ENCODE results near the gene SLC22A12. TPM values are rescaled to one million over a fixed set of nuclear protein-coding genes. Genes with fewer than 3 reads are reported as not detected.

Gene SLC22A12
- total and polyA plus RNA-seq, 2 donors (not counting 3 experiments of a cell fraction or from before 2014, with no cell fraction given): not detected

DNA sequence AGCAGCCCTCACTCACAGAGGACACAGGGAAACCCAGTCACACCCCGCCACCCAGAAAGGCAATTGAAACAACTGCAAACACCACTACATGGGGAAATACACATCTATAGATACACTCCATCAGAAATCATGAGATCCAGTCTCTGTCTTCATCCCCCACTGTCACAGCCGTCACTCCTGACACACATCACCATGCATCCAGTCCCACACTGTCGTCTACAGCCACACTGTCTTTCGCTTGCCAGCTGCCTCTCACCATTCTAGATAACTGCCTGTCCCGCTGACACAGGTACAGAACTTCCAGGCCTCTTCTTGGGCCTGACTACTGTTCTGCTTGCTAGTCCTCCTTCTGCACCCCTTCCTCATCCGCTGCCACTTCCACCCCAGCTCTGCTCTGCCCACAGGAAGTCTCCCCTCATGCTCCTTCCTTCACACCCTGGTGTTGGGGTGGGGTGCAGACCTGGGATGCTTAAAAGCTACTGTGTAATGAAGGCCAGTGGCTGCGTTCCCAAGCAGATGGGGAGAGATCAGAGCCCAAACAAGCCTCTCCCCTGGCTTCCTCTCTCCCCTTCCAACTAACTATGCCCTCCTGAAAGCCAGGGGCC, 42.6 kb downstream of the SLC22A12 start:
- TF ChIP-seq POLR2AphosphoS5 (IDR thresholded peaks at IDR 0.05; ENCODE audit: insufficient read depth, low read depth, low read length) (no peak), MYC (IDR thresholded peaks at IDR 0.05; ENCODE audit: low read depth, low read length) (no peak), POLR2A (IDR thresholded peaks at IDR 0.05; ENCODE audit: low read depth, low read length) (no peak), FOS (IDR thresholded peaks at IDR 0.05; ENCODE audit: borderline replicate concordance, insufficient read depth, low read length) (no peak), JUN (IDR thresholded peaks at IDR 0.05; ENCODE audit: borderline replicate concordance, insufficient read depth, insufficient read length, low read depth) (no peak), GATA2 (IDR thresholded peaks at IDR 0.05; ENCODE audit: insufficient read depth, insufficient read length, low read depth, low read length) (no peak), EZH2 (IDR thresholded peaks at IDR 0.05; ENCODE audit: borderline replicate concordance, low read depth, low read length, severe bottlenecking) (no peak)
- TF ChIP-seq, protein P1, sequence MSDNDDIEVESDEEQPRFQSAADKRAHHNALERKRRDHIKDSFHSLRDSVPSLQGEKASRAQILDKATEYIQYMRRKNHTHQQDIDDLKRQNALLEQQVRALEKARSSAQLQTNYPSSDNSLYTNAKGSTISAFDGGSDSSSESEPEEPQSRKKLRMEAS (IDR thresholded peaks at IDR 0.05; ENCODE audit: insufficient read depth, insufficient read length): no peak
- TF ChIP-seq, protein P2, sequence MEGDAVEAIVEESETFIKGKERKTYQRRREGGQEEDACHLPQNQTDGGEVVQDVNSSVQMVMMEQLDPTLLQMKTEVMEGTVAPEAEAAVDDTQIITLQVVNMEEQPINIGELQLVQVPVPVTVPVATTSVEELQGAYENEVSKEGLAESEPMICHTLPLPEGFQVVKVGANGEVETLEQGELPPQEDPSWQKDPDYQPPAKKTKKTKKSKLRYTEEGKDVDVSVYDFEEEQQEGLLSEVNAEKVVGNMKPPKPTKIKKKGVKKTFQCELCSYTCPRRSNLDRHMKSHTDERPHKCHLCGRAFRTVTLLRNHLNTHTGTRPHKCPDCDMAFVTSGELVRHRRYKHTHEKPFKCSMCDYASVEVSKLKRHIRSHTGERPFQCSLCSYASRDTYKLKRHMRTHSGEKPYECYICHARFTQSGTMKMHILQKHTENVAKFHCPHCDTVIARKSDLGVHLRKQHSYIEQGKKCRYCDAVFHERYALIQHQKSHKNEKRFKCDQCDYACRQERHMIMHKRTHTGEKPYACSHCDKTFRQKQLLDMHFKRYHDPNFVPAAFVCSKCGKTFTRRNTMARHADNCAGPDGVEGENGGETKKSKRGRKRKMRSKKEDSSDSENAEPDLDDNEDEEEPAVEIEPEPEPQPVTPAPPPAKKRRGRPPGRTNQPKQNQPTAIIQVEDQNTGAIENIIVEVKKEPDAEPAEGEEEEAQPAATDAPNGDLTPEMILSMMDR (IDR thresholded peaks at IDR 0.05; ENCODE audit: extremely low read depth in 1 of 2, insufficient read depth in 1 of 2, low read depth in 1 of 2, low read length in 2 of 2): no peak
- no TSS peak for BruUV-seq (replicated peaks)
- Histone ChIP-seq H3K27ac (ENCODE audit: insufficient read depth, low read depth, low read length) (no peak overlapping the region), H3K9me3 (replicated peaks; ENCODE audit: control insufficient read depth, insufficient read depth, low read length) (no peaks in the 10 kb centered on the region), H3K4me1 (ENCODE audit: control insufficient read depth, extremely low read depth, insufficient read depth, low read length) (no peaks in the 10 kb centered on the region), H3K27me3 (ENCODE audit: control insufficient read depth in 2 of 2, insufficient read depth in 2 of 2, low read length in 2 of 2) (peaks cover 10 to 13% of the 10 kb centered on the region in 2 experiments), H3K36me3 (ENCODE audit: control insufficient read depth in 2 of 2, extremely low read depth in 1 of 2, insufficient read depth in 2 of 2, low read length in 2 of 2) (no peaks in the 10 kb centered on the region), H3K9me1 (replicated peaks; ENCODE audit: control insufficient read depth, extremely low read depth, insufficient read depth, low read length) (no peaks in the 10 kb centered on the region), H3K79me2 (ENCODE audit: control insufficient read depth, insufficient read depth, low read length) (no peaks in the 10 kb centered on the region), H4K20me1 (replicated peaks; ENCODE audit: control insufficient read depth, extremely low read depth, insufficient read depth, low read length) (no peaks in the 10 kb centered on the region), H3K4me2 (ENCODE audit: insufficient read depth, low read length) (no peak overlapping the region), H3K4me3 (replicated peaks in 1 of 3; ENCODE audit: insufficient read depth in 1 of 3, low read depth in 1 of 3, low read length in 3 of 3) (no peak overlapping the region), H3K9ac (replicated peaks; ENCODE audit: extremely low read depth, insufficient read depth, low read length) (no peak overlapping the region), H2AFZ (ENCODE audit: low read depth, low read length) (no peak overlapping the region)
- ChIA-PET POLR2A (no interaction called here), CTCF (no interaction called here)
- FAIRE-seq (no peak), DNase-seq (ENCODE audit: low read depth, low spot score) (no peak)
- dilution Hi-C loops (cut with MboI; ENCODE audit: extremely low pct_ligation_motif_present, low sequenced_read_pairs) (loop anchor here (25.0 kb wide), 1 partner anchor 121 kb away; no protein-coding TSS in a partner anchor), intact Hi-C loops (cut with micrococcal nuclease) (no loop called here)
